GM12878 (cell line): ENCODE measurements around the gene SETD1A. TPM values are rescaled to one million over a fixed set of nuclear protein-coding genes. Genes with fewer than 3 reads are reported as not detected.

Experiments
- ATAC-seq: fragments of 200-7000 bp; cut with Tn5 transposase; 3 replicates; pipeline ENCODE4 v1.9.1; 2020; ENCODE audit warnings: mild to moderate bottlenecking, moderate library complexity
- BruUV-seq: library from RNA; stranded (reverse); fragments of 400-500 nt; replicated peaks from 2 replicates; lab custom pipeline; 2021; lab: Mats Ljungman, UMichigan
- CTCF ChIA-PET: fragments of 300-600 bp; sonication (Branson Sonifier 250); formaldehyde crosslinking; extraction: SDS; loops from one replicate; lab custom pipeline; 2021; ENCODE audit warnings: inconsistent platforms; lab: Yijun Ruan, JAX
- POLR2A ChIA-PET: fragments of 350-600 bp; formaldehyde crosslinking; extraction: SDS; loops from one replicate; lab custom pipeline; 2021; ENCODE audit warnings: inconsistent platforms; lab: Charles Lee
- RAD21 ChIA-PET: fragments of 300-600 bp; sonication (Branson Sonifier 250); formaldehyde crosslinking; loops from one replicate; lab custom pipeline; 2023; ENCODE audit warnings: antibody characterized with exemption; ENCODE audit not compliant: unreplicated experiment; lab: Charles Lee
- SMC1A ChIA-PET: fragments of 300-600 bp; sonication (Branson Sonifier 250); formaldehyde crosslinking; loops from one replicate; lab custom pipeline; 2023; ENCODE audit not compliant: unreplicated experiment, uncharacterized antibody; lab: Charles Lee
- DNase-seq: peaks from one replicate; pipeline ENCODE4 v3.0.0-alpha.2; 2011; ENCODE audit warnings: low read depth, low spot score
- FAIRE-seq: peaks from 3 replicates; lab custom pipeline; 2011; peaks lifted over from hg19 to GRCh38; lab: Jason Lieb, UNC
- H2AFZ ChIP-seq: 2 replicates; pipeline ENCODE4 v1.6.0; 2011; ENCODE audit warnings: low read depth, low read length, control low read depth; ENCODE audit not compliant: control insufficient read depth
- H3K27ac ChIP-seq: 2 replicates; pipeline ENCODE4 v1.5.1; 2011; ENCODE audit warnings: control low read depth; ENCODE audit not compliant: control insufficient read depth, insufficient read depth
- H3K27me3 ChIP-seq, 2 experiments: replicated peaks in 1 of 2; 2 replicates each; pipeline versions ENCODE4 v1.6.0 to v1.6.1; 2011; ENCODE audit warnings: low read length in 1 of 2; ENCODE audit not compliant: control insufficient read depth in 2 of 2, insufficient read depth in 2 of 2
- H3K36me3 ChIP-seq, 2 experiments: 2 replicates each; pipeline ENCODE4 v1.5.1; 2011; ENCODE audit warnings: low read length in 1 of 2; ENCODE audit not compliant: control insufficient read depth in 2 of 2, insufficient read depth in 2 of 2
- H3K4me1 ChIP-seq: 2 replicates; pipeline ENCODE4 v1.6.1; 2011; ENCODE audit warnings: mild to moderate bottlenecking, low read length, moderate library complexity, mixed read lengths; ENCODE audit not compliant: control insufficient read depth, insufficient read depth
- H3K4me2 ChIP-seq: 2 replicates; pipeline ENCODE4 v1.6.0; 2011; ENCODE audit warnings: control low read depth; ENCODE audit not compliant: control insufficient read depth, insufficient read depth
- H3K4me3 ChIP-seq: fragments of 200-600 bp; sonication (generic); 2 replicates; pipeline ENCODE4 v1.5.1; 2016
- H3K79me2 ChIP-seq: 2 replicates; pipeline ENCODE4 v1.6.0; 2011; ENCODE audit warnings: low read length; ENCODE audit not compliant: control insufficient read depth, insufficient read depth
- H3K9ac ChIP-seq: 2 replicates; pipeline ENCODE4 v1.8.0; 2011; ENCODE audit warnings: low read length, control low read depth, mixed read lengths; ENCODE audit not compliant: control insufficient read depth, insufficient read depth
- H3K9me3 ChIP-seq: replicated peaks from 3 replicates; pipeline ENCODE4 v1.5.1; 2011; ENCODE audit warnings: mild to moderate bottlenecking, low read length; ENCODE audit not compliant: control insufficient read depth, insufficient read depth
- H4K20me1 ChIP-seq: 2 replicates; pipeline ENCODE4 v1.6.0; 2011; ENCODE audit not compliant: control insufficient read depth, insufficient read depth
- ATF3 ChIP-seq: IDR thresholded peaks from 2 replicates; pipeline ENCODE4 v1.6.1; 2011; ENCODE audit warnings: low read depth, mild to moderate bottlenecking, low read length, moderate library complexity, borderline replicate concordance; ENCODE audit errors: extremely low read depth
- BHLHE40 ChIP-seq, 2 experiments: fragments of 450-650 bp in 1 of 2; IDR thresholded peaks; 2 replicates each; pipeline ENCODE4 v1.6.1; 2011 to 2017; ENCODE audit warnings: low read depth in 2 of 2, borderline replicate concordance in 1 of 2, improper control_type of control experiment in 1 of 2, low read length in 1 of 2, mild to moderate bottlenecking in 1 of 2
- DPF2 ChIP-seq: fragments of 450-650 bp; IDR thresholded peaks from 2 replicates; pipeline ENCODE4 v1.6.1; 2017; ENCODE audit warnings: mild to moderate bottlenecking
- ETV6 ChIP-seq, 2 experiments: fragments of 450-650 bp in 1 of 2; IDR thresholded peaks in 1 of 2; conservative IDR thresholded peaks in 1 of 2; 2 replicates each; pipeline ENCODE4 v1.6.1; 2014; ENCODE audit warnings: antibody characterized with exemption in 1 of 2, borderline replicate concordance in 1 of 2, low read depth in 1 of 2, mild to moderate bottlenecking in 1 of 2, moderate library complexity in 1 of 2
- EZH2 ChIP-seq: IDR thresholded peaks from 2 replicates; pipeline ENCODE4 v1.6.1; 2012; ENCODE audit warnings: low read depth, mild to moderate bottlenecking, control low read depth, inconsistent platforms, low read length, borderline replicate concordance; ENCODE audit not compliant: control insufficient read depth
- IRF4 ChIP-seq: IDR thresholded peaks from 2 replicates; pipeline ENCODE4 v1.6.1; 2011; ENCODE audit warnings: low read depth, low read length
- MAX ChIP-seq: IDR thresholded peaks from 2 replicates; pipeline ENCODE4 v1.6.1; 2012; ENCODE audit warnings: low read depth, low read length, improper control_type of control experiment
- MTA3 ChIP-seq: IDR thresholded peaks from 2 replicates; pipeline ENCODE4 v1.6.1; 2012; ENCODE audit warnings: low read length, inconsistent platforms, borderline replicate concordance
- PML ChIP-seq: IDR thresholded peaks from 2 replicates; pipeline ENCODE4 v1.6.1; 2012; ENCODE audit warnings: low read length, inconsistent platforms
- REST ChIP-seq: IDR thresholded peaks from 2 replicates; pipeline ENCODE4 v1.6.1; 2012; ENCODE audit warnings: mild to moderate bottlenecking, low read depth, low read length
- STAT3 ChIP-seq: IDR thresholded peaks from 2 replicates; pipeline ENCODE4 v1.6.1; 2011; ENCODE audit warnings: low read depth, low read length, improper control_type of control experiment
- TARDBP ChIP-seq: IDR thresholded peaks from 2 replicates; pipeline ENCODE4 v1.6.1; 2016; ENCODE audit warnings: borderline replicate concordance
- USF1 ChIP-seq: IDR thresholded peaks from 2 replicates; pipeline ENCODE4 v1.6.1; 2011; ENCODE audit warnings: borderline replicate concordance, low read depth, mild to moderate bottlenecking, moderate library complexity, mixed read lengths, low read length; ENCODE audit not compliant: insufficient read depth; ENCODE audit errors: extremely low read length
- ZBTB33 ChIP-seq: fragments of 450-650 bp; IDR thresholded peaks from 2 replicates; pipeline ENCODE4 v1.6.1; 2017; ENCODE audit warnings: mild to moderate bottlenecking
- ZNF384 ChIP-seq: IDR thresholded peaks from 2 replicates; pipeline ENCODE4 v1.6.1; 2012; ENCODE audit warnings: low read depth, mild to moderate bottlenecking, low read length, improper control_type of control experiment, borderline replicate concordance
- ZNF622 ChIP-seq: fragments of 450-650 bp; IDR thresholded peaks from 2 replicates; pipeline ENCODE4 v1.6.1; 2017; ENCODE audit warnings: mild to moderate bottlenecking, inconsistent platforms
- WGBS: methylation state at CpG from one replicate; pipeline ENCODE4 v1.1.6; 2016; ENCODE audit warnings: low lambda C conversion rate; ENCODE audit not compliant: insufficient replicate concordance, insufficient coverage; ENCODE audit errors: missing lambda C conversion rate; 5-methylcytosine and 5-hydroxymethylcytosine counted together
- in situ Hi-C: fragments of 300-500 bp; cut with MboI; formaldehyde crosslinking; loops from 9 replicates; pipeline ENCODE4 v1.14.3; 2018; ENCODE audit warnings: mixed read lengths
- intact Hi-C: fragments of 100-400 bp; cut with micrococcal nuclease; formaldehyde crosslinking; loops from one replicate; pipeline ENCODE4 v1.14.2; 2022; ENCODE audit not compliant: unreplicated experiment
- polyA plus RNA-seq, 11 experiments: library from polyadenylated mRNA; depleted of rRNA in 4 of 11; unstranded in 6 of 11; stranded (reverse) in 5 of 11; fragments of >200 nt; fragmentation: Nextera tagmentation in 4 of 11; fragmentation: Illumina TruSeq in 1 of 11; extraction: Ambion mirVana in 4 of 11; extraction: Trizol in 1 of 11; gene quantifications; 1 replicate in 1 of 11; 2 replicates in 10 of 11; pipeline versions ENCODE4 v1.2.1 to v1.2.3, GENCODE V29; 2011 to 2016; ENCODE audit warnings: inconsistent platforms in 2 of 11, missing spikeins in 2 of 11, low read depth in 1 of 11
- total RNA-seq, 4 experiments: library from RNA; depleted of rRNA in 3 of 4; stranded (reverse); fragments of >200 nt in 3 of 4; fragmentation: Illumina TruSeq in 1 of 4; extraction: Trizol in 1 of 4; gene quantifications; 2 replicates each; pipeline versions ENCODE4 v1.2.1 to v1.2.3, GENCODE V29; 2013 to 2021

SETD1A gene
- total and polyA plus RNA-seq, 10 of the 15 experiments (the other 5 are each of a cell fraction or from before 2014, with no cell fraction given): 0.02 to 25.9 (median 4.9) TPM

GRCh38 chr16:30979170-30980022 lies 21.8 kb downstream of the SETD1A start:
- Histone ChIP-seq H3K4me1 (no peaks in the 10 kb centered on the region), H3K4me2 (no peak overlapping the region), H3K9ac (no peak overlapping the region), H3K27me3 (no peaks in the 10 kb centered on the region), H3K9me3 (no peaks in the 10 kb centered on the region), H3K79me2 (no peaks in the 10 kb centered on the region), H2AFZ (no peak overlapping the region), H4K20me1 (no peaks in the 10 kb centered on the region), H3K36me3 (peaks cover 6 to 32% of the 10 kb centered on the region in 2 experiments; a peak in 3 of 4 replicates), H3K27ac (no peak overlapping the region), H3K4me3 (no peak overlapping the region)
- BruUV-seq: no TSS peak
- ChIA-PET SMC1A (no interaction called here), POLR2A (no interaction called here), CTCF (no interaction called here), RAD21 (no interaction called here)
- WGBS: 97% methylated on average over 40 of the region's 62 CpGs
- no peak for FAIRE-seq
- intact Hi-C loops (no loop called here), in situ Hi-C loops (loop anchor here (25.0 kb wide), 1 partner anchor 458 kb away; the partner anchor contains the start of genes COX6A2 and ZNF843)
- no peak for DNase-seq
- ATAC-seq: no peak
- TF ChIP-seq ZNF622: no peak
- TF ChIP-seq BHLHE40 (IDR thresholded peaks at IDR 0.05; ENCODE audit: borderline replicate concordance in 1 of 2, low read depth in 2 of 2, low read length in 1 of 2): no peak
- TF ChIP-seq ZNF384: no peak
- no peak for TF ChIP-seq IRF4
- no peak for TF ChIP-seq ZBTB33
- TF ChIP-seq ETV6 (conservative IDR thresholded peaks at IDR 0.05 in 1 of 2, IDR thresholded peaks at IDR 0.05 in 1 of 2; ENCODE audit: borderline replicate concordance in 1 of 2, low read depth in 1 of 2): no peak
- no peak for TF ChIP-seq EZH2
- TF ChIP-seq PML: no peak
- no peak for TF ChIP-seq STAT3
- no peak for TF ChIP-seq ATF3
- TF ChIP-seq MTA3: no peak
- TF ChIP-seq DPF2: no peak
- no peak for TF ChIP-seq REST
- TF ChIP-seq MAX: no peak
- no peak for TF ChIP-seq USF1
- no peak for TF ChIP-seq TARDBP
